LNCaP clone FGC (cell line): Measurements from ENCODE around the gene CCL23.
A peak's percentile ranks its signal among the peaks of the same experiment; 100 is the strongest.
"Not testable (repeated sequence)": the region's sequence is repeated elsewhere in the genome, so short reads cannot be mapped to it uniquely, and the experiment has no call there.

Source experiments
- DNase-seq: peaks from one replicate; pipeline ENCODE4 v3.0.0-alpha.2; 2011; ENCODE audit warnings: low read depth
- H3K4me3 ChIP-seq: 2 replicates; pipeline ENCODE4 v1.5.1; 2011; ENCODE audit warnings: mild to moderate bottlenecking, low read depth, low read length, control low read depth
- CTCF ChIP-seq: IDR thresholded peaks from 2 replicates; pipeline ENCODE4 v1.5.1; 2012; ENCODE audit warnings: mild to moderate bottlenecking; ENCODE audit not compliant: control insufficient read depth, insufficient read depth; ENCODE audit errors: extremely low read depth

Gene CCL23

DNA sequence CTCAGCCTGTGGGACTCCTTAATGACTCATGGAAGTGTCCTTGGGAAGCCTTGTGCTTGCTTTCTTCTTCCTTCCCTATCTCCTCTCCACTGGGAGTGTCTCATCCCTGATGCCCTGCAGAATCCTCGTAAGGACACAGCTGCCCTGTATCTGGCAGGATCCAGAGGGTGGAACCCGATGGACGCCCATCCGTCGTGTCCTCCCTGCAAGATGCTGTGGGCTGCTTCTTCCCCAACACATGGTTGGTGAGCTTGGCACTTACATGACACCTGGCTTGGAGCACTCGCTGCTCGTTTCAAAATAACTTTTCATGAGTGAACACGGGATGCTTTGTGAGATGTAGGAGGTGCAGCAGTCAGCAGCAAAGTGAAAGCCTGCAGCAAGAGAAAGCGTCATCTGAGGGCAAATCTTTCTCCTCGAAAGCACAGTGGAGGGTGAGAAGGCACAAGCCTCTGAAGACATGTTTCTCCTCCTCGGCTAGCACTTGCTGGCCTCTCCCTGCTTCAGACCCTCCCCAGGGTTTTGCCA, 19.7 kb downstream of the CCL23 start:
- DNase-seq: no peak
- H3K4me3 ChIP-seq: no peak overlapping the region
- TF ChIP-seq CTCF: no peak

DNA sequence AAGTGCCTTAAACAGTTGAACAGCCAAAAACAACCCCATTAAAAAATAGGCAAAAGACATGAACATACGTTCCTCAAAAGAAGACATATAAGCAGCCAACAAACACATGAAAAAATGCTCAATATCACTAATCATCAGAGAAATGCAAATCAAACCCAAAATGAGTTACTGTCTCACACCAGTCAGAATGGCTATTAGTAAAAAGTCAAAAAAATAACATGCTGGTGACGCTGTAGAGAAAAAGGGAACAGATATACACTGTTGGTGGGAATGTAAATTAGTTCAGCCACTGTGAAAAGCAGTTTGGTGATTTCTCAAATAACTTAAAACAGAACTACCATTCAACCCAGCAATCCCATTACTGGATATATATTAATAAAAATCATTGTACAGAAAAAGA, 22.4 kb downstream of the CCL23 start:
- H3K4me3 ChIP-seq, DNase-seq: not testable (repeated sequence)

DNA sequence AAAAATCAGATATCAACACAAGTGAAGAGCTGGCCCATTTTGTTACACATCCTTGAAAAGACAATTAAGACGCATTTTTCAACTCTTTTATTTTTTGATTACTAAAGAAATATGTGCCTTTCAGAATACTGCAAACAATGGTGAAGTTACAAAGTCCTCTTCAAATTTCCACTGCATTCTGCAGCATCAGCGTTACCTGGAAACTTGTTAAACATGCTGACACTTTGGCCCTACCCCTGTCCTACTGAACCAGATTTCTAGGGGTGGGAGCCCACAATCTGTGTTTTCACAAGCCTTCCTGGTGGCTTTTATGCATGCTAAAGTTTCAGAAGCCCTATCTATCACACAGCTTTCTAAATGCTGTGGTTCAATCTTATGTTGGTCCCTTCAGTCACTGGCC, 26.7 kb downstream of the CCL23 start:
- no peak overlapping the region for H3K4me3 ChIP-seq
- TF ChIP-seq CTCF: no peak
- DNase-seq: no peak

- no peak overlapping the region for H3K4me3 ChIP-seq
- no peak for TF ChIP-seq CTCF
- DNase-seq: peak; percentile 31
Measured at GRCh38 chr17:35988164-35988563, 29.6 kb downstream of the CCL23 start.

- no peak for TF ChIP-seq CTCF
- H3K4me3 ChIP-seq: no peak within 1 kb of the TSS
- no peak for DNase-seq
Measured at GRCh38 chr17:35986643-35987042, 31.1 kb downstream of the CCL23 start, which contains the start of gene CCL14. Gene CCL14, minus strand, starts transcription at chr17:35986729. Its CDS starts 80 bp downstream, at chr17:35986649.

GRCh38 chr17:35984140-35984539, 33.6 kb downstream of the CCL23 start:
- TF ChIP-seq CTCF: no peak
- no peak for DNase-seq
- no peak overlapping the region for H3K4me3 ChIP-seq

DNA sequence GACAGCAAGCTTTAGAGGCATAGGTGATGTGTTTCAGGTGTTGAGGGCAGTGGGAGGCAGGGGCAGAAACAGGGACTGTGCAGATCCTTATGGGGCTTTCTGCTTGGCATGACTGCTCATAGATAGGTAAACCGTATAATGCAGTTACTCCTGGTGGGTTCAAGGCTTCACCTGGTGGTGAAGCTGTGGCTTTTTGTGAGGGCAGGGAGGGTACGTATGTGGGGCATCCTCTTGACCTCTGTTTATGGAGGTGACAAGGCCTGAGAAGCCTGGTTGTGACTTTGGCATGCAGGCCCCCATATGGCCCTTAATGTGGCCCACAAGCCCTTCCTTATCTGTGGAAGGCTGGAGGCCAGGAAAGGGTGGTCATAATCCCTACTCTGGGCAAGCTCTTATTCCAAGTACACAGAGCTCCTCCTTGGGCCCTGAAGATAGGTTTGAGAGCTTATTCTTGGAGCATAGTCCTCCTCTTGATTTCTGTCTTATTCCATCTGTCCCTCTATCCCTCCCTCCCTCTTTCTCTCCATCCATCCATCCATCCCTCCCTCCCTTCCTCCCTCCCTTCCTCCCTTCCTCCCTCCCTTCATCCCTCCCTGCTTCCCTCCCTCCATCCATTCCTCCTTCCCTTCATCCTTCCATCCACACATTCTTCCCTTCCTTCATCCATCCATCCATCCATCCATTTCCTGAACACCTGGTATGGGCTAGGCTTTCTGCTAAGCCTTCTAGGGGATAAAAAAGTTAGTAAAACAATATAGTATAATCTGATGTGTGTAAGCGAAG, 35.2 kb downstream of the CCL23 start:
- TF ChIP-seq CTCF: no peak
- no peak for DNase-seq
- no peak overlapping the region for H3K4me3 ChIP-seq
